ENCODE results near the gene COG5.

DNA sequence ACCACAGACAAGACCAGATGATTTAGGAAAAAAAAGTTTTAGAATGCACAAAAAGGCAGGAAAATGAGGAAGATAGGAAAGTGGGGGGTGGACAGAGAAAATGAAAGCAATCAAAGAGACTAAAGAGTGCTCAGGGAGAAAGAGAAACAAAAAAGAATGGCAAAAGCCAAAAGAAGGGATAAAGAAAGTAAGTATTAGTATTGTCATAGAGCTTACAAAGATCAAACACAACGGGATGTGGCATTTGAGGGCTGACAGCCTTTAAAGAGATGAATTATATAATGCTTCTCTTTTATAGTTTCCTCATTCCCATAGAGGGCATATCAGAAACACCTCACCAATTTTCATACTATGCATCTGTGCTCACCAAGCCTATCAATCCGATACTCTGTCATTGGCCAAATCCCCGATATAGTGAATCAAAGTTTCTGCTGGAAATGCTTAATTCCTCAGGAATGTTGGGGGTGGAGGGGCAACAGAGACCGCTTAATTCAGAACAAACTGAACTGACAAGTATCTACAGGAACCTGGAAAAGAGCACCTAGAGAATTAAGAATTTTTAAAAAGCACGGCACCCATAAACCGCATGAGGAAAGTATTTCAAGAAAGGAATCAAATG lies 2.7 kb downstream of the COG5 start:
- TF ChIP-seq CTCF (IDR thresholded peaks at IDR 0.05) (no peak), POLR2A (IDR thresholded peaks at IDR 0.05) (no peak)
